BJ (cell line): Measurements from ENCODE around the gene FASTKD1. TPM values are rescaled to one million over a fixed set of nuclear protein-coding genes. Genes with fewer than 3 reads are reported as not detected.
"Not testable (repeated sequence)": the region's sequence is repeated elsewhere in the genome, so short reads cannot be mapped to it uniquely, and the experiment has no call there.

Experiments
- CTCF ChIA-PET: fragments of 350-600 bp; formaldehyde crosslinking; extraction: SDS; loops from one replicate; lab custom pipeline; 2021; ENCODE audit warnings: antibody characterized with exemption, inconsistent platforms; lab: Yijun Ruan, JAX
- POLR2A ChIA-PET: fragments of 300-600 bp; sonication (Branson Sonifier 250); formaldehyde crosslinking; extraction: SDS; loops from one replicate; lab custom pipeline; 2021; ENCODE audit warnings: antibody characterized with exemption; lab: Charles Lee
- DNase-seq: peaks from one replicate; pipeline ENCODE4 v3.0.0-alpha.2; 2011; ENCODE audit warnings: low read depth
- H3K27me3 ChIP-seq: 2 replicates; pipeline ENCODE4 v1.6.0; 2011; ENCODE audit warnings: low read length; ENCODE audit not compliant: control insufficient read depth, insufficient read depth
- H3K36me3 ChIP-seq: 2 replicates; pipeline ENCODE4 v1.5.1; 2011; ENCODE audit warnings: low read length; ENCODE audit not compliant: control insufficient read depth, insufficient read depth
- H3K4me3 ChIP-seq: 2 replicates; pipeline ENCODE4 v1.5.1; 2011; ENCODE audit warnings: low read depth, mild to moderate bottlenecking, control low read depth, low read length
- CTCF ChIP-seq: IDR thresholded peaks from 2 replicates; pipeline ENCODE4 v1.5.1; 2011; ENCODE audit warnings: low read depth, mild to moderate bottlenecking, control low read depth, inconsistent platforms, low read length, moderate library complexity; ENCODE audit not compliant: insufficient read depth
- polyA plus RNA-seq: library from polyadenylated mRNA; depleted of rRNA; stranded (reverse); fragments of >200 nt; gene quantifications from 2 replicates; pipeline ENCODE4 v1.2.3, GENCODE V29; 2011

Gene FASTKD1
- polyA plus RNA-seq, 1 experiment, result 5.8 TPM

- no peak for DNase-seq
- CTCF ChIA-PET, result no interaction called here
- Histone ChIP-seq H3K27me3 (no peaks in the 10 kb centered on the region), H3K36me3 (no peaks in the 10 kb centered on the region), H3K4me3 (no peak overlapping the region)
- no peak for TF ChIP-seq CTCF
- POLR2A ChIA-PET, result interaction anchor here (0.7 kb wide), 1 partner anchor 330 kb away, joined by 4 read pairs; no protein-coding TSS in a partner anchor
These were observed 8.0 kb downstream of the FASTKD1 start for GRCh38 chr2:169565686-169566085.

GRCh38 chr2:169562519-169562918 is 11.1 kb downstream of the FASTKD1 start:
- POLR2A ChIA-PET, result no interaction called here
- H3K4me3 ChIP-seq, result no peak overlapping the region
- CTCF ChIA-PET, result interaction anchor here (0.8 to 1.5 kb wide), 2 partner anchors 10 to 262 kb away, joined by 3 read pairs; partner anchors contain the start of gene METTL5
- no peak for DNase-seq
- H3K36me3 ChIP-seq, result no peaks in the 10 kb centered on the region
- TF ChIP-seq CTCF, result no peak
- no peaks in the 10 kb centered on the region for H3K27me3 ChIP-seq

GRCh38 chr2:169562084-169562483 is 11.6 kb downstream of the FASTKD1 start:
- POLR2A ChIA-PET, H3K4me3 ChIP-seq, H3K27me3 ChIP-seq, H3K36me3 ChIP-seq, DNase-seq: not testable (repeated sequence)
- CTCF ChIA-PET, result interaction anchor here (1.5 kb wide), 1 partner anchor 11 kb away, joined by 3 read pairs; no protein-coding TSS in a partner anchor

- CTCF ChIA-PET, result no interaction called here
These were observed 12.3 kb downstream of the FASTKD1 start for GRCh38 chr2:169561364-169561763.

GRCh38 chr2:169546756-169547155 is 26.9 kb downstream of the FASTKD1 start:
- H3K4me3 ChIP-seq, result no peak overlapping the region
- CTCF ChIA-PET, result no interaction called here
- TF ChIP-seq CTCF, result no peak
- no peaks in the 10 kb centered on the region for H3K27me3 ChIP-seq
- POLR2A ChIA-PET, result no interaction called here
- peaks cover 1% of the 10 kb centered on the region; the same call in 1 of the 2 replicates for H3K36me3 ChIP-seq
- no peak for DNase-seq

More at GRCh38 chr2:169561364-169561763, 12.3 kb downstream of the FASTKD1 start:
- POLR2A ChIA-PET, result no interaction called here
- TF ChIP-seq CTCF, result no peak
- DNase-seq, result no peak
- Histone ChIP-seq H3K27me3 (no peaks in the 10 kb centered on the region), H3K36me3 (no peaks in the 10 kb centered on the region), H3K4me3 (no peak overlapping the region)

- CTCF ChIA-PET, result no interaction called here
- TF ChIP-seq CTCF, result no peak
- POLR2A ChIA-PET, result no interaction called here
These were observed 31.2 kb downstream of the FASTKD1 start for GRCh38 chr2:169542433-169542832.

More at GRCh38 chr2:169542433-169542832, 31.2 kb downstream of the FASTKD1 start:
- DNase-seq, result no peak
- Histone ChIP-seq H3K27me3 (no peaks in the 10 kb centered on the region), H3K36me3 (peaks cover 1% of the 10 kb centered on the region; the same call in 1 of the 2 replicates), H3K4me3 (no peak overlapping the region)
